ENCODE results near the gene JMJD4. TPM values are rescaled to one million over a fixed set of nuclear protein-coding genes. Genes with fewer than 3 reads are reported as not detected.
A peak's percentile ranks its signal among the peaks of the same experiment; 100 is the strongest.

The JMJD4 gene
- total RNA-seq, 4 donors from 2014 or later = 13.4 to 20.0 (median 16.7) TPM

- TF ChIP-seq POLR2A (IDR thresholded peaks at IDR 0.05) (peak in 1 of 4 donors; percentile 4), CTCF (IDR thresholded peaks at IDR 0.05) (no peak)
- DNase-seq = no peak
- Histone ChIP-seq H3K36me3 (peaks cover 0 to 19% (median 12%) of the 10 kb centered on the region in 3 donors), H3K4me1 (peaks cover 24 to 43% (median 29%) of the 10 kb centered on the region in 3 donors), H3K27ac (peak overlapping the region; percentile 26 to 81 (median 76)), H3K4me3 (peak overlapping the region; percentile 36 to 81 (median 60)), H3K27me3 (no peaks in the 10 kb centered on the region), H3K9me3 (no peaks in the 10 kb centered on the region)
- 0% methylated on average over 1 of the region's 51 CpGs; no CpG with 5 or more reads in 1 of the 2 donors for WGBS, 2 donors
- intact Hi-C loops (cut with DNase I) = no loop called here
These were observed 6.8 kb downstream of the JMJD4 start for GRCh38 chr1:227728059-227728891.

GRCh38 chr1:227726924-227727599 lies 8.0 kb downstream of the JMJD4 start:
- no peak overlapping the region for H3K27ac ChIP-seq
- WGBS, 2 donors = 89% methylated on average over 6 of the region's 6 CpGs
- DNase-seq = no peak
- peaks cover 0 to 7% (median under 1%) of the 10 kb centered on the region in 3 donors for H3K36me3 ChIP-seq
- H3K4me3 ChIP-seq = no peak overlapping the region
- TF ChIP-seq POLR2A (IDR thresholded peaks at IDR 0.05) = no peak
- no peak for TF ChIP-seq CTCF (IDR thresholded peaks at IDR 0.05)
- no peaks in the 10 kb centered on the region for H3K27me3 ChIP-seq
- peaks cover 0 to 10% (median 4%) of the 10 kb centered on the region in 3 donors for H3K9me3 ChIP-seq
- intact Hi-C loops (cut with DNase I) = no loop called here
- peaks cover 24 to 38% (median 27%) of the 10 kb centered on the region in 3 donors for H3K4me1 ChIP-seq

GRCh38 chr1:227726318-227726717 lies 8.8 kb downstream of the JMJD4 start:
- Histone ChIP-seq H3K9me3 (peaks cover 0 to 17% (median 10%) of the 10 kb centered on the region in 3 donors), H3K27me3 (no peaks in the 10 kb centered on the region), H3K4me3 (no peak overlapping the region), H3K4me1 (peaks cover 24 to 38% (median 27%) of the 10 kb centered on the region in 3 donors), H3K36me3 (no peaks in the 10 kb centered on the region), H3K27ac (no peak overlapping the region)
- 73 to 75% methylated on average over 3 of the region's 3 CpGs for WGBS, 2 donors
- no peak for DNase-seq
- no peak for TF ChIP-seq POLR2A (IDR thresholded peaks at IDR 0.05)
- no peak for TF ChIP-seq CTCF (IDR thresholded peaks at IDR 0.05)
- intact Hi-C loops (cut with DNase I) = no loop called here

- 24 to 42% methylated on average over 2 of the region's 2 CpGs for WGBS, 2 donors
- Histone ChIP-seq H3K4me1 (peaks cover 22 to 27% (median 24%) of the 10 kb centered on the region in 3 donors), H3K36me3 (no peaks in the 10 kb centered on the region), H3K9me3 (peaks cover 0 to 30% (median 23%) of the 10 kb centered on the region in 3 donors), H3K27ac (no peak overlapping the region), H3K27me3 (no peaks in the 10 kb centered on the region), H3K4me3 (no peak overlapping the region)
- intact Hi-C loops (cut with DNase I) = no loop called here
- no peak for DNase-seq
- no peak for TF ChIP-seq POLR2A (IDR thresholded peaks at IDR 0.05)
- TF ChIP-seq CTCF (IDR thresholded peaks at IDR 0.05) = no peak
These were observed 10.1 kb downstream of the JMJD4 start for GRCh38 chr1:227725046-227725445.

- Histone ChIP-seq H3K9me3 (peaks cover 0 to 46% (median 37%) of the 10 kb centered on the region in 3 donors), H3K36me3 (no peaks in the 10 kb centered on the region), H3K27ac (no peak overlapping the region), H3K27me3 (no peaks in the 10 kb centered on the region), H3K4me3 (no peak overlapping the region), H3K4me1 (peaks cover 6 to 11% (median 10%) of the 10 kb centered on the region in 3 donors)
- intact Hi-C loops (cut with DNase I) = no loop called here
- 71 to 92% methylated on average over 1 of the region's 1 CpG for WGBS, 2 donors
- DNase-seq = no peak
- TF ChIP-seq POLR2A (IDR thresholded peaks at IDR 0.05) (no peak), CTCF (IDR thresholded peaks at IDR 0.05) (no peak)
These were observed 11.6 kb downstream of the JMJD4 start for GRCh38 chr1:227723474-227723873.
